HG03064 (cell line): ENCODE measurements around the gene TECPR1.
A peak's percentile ranks its signal among the peaks of the same experiment; 100 is the strongest.

Source experiments
- ATAC-seq: cut with Tn5 transposase; IDR thresholded peaks from one replicate; pipeline ENCODE4 v1.9.1; 2021; ENCODE audit warnings: low read depth; ENCODE audit not compliant: unreplicated experiment

TECPR1 gene

DNA sequence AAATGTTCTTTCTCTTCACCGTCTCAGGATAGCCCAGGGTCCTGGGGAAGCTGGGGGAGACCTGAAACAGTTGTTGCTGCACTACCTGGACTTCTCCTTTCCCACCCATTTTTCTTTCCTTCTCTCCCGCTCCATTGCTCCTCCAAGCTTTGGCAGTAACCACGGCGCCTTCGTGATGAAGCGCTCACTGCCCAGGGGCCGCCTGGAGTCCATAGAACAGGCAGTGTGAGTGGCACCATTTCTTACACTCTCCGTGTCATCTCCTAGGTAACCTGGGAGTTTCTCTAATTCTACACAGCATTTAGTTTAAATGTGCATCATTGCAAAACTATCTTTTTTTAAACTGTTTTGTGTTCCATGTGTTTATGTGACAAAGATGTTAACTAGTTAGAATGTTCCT, 81.1 kb downstream of the TECPR1 start:
- no peak for ATAC-seq

DNA sequence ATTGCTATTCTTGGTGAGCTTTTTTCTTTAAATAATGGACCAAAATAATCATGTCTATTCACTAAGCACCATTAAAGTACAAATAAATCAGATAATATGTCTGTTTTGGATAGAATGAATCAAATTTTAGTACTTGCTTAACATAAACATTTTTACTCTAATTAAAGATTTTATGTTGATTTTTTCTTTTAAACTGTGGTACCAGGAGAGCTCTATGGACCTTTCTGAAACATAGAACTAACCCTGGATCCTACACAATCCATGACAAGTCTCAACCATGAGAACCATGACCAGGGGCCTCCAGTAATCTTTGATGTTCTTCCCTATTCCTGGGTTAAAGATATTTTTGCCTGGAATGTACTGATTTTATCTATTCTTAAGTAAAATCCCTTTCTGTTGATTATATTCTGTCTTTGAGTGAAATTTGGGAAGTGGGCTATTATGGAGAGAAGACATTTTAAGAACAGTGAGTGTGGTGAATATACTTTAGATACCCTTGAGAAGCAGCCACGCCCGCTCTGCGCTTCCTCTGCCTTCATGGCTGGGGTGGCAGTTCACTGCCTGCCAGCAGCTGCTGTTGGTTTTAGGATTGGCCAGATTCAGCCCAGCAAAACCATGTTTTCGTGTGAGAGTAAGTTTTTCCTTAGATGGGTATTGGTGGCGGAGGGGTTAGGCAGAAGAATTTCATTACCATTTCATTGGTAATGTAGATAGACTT, 83.0 kb downstream of the TECPR1 start:
- no peak for ATAC-seq

DNA sequence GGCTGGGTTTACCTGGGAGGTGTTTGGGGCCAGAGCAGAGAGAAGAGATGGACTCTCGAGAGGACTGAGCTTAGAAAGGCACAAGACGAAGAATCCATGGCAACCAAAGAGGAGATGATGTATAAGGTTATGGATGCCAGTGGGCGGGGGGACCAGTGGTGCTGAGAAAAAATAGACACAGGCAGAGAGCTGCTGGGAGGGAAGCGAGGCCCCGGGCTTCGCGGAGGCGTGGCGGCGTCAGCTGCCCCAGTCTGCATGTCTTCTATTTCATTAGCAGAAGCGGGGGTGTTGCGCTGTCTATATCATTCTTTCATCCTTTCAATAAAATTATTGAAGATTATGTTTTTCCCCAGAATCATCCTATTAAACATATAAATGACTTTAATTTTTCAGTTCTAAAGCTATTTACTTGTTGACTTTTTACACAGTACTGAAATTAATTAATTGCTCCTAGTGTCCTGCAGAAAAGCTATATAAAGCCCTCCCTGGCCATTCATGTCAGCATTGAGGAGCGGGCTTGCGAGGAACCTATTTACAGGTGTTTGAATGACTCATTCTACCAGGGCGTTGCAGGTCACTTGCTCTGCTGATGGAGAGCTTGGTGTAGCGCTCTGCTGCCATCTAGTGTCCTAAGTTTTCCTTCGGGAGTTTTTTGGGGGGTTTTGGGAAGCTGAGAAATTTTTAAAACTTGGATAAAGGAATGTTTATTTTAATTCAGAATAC, 83.7 kb downstream of the TECPR1 start:
- ATAC-seq = peak; percentile 70

DNA sequence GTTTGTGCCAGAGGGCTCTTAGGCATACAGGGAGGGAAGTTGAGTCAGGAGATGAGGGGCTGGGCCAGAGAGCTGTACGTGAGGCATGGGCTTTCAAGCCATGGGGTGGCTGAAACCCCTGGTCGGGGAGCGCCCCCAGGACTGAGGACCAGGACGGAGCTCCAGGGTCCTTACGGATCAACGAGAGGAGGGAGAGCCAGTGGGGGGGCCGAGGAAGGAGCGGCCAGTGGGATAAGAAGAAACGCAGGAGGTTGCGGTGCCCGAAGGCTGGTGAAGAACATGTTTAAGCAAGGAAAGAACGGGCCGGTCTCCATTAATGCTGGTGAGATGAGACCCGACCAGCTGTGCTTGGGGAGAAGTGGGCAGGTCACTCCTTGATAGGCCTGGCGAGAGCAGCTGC, 84.4 kb downstream of the TECPR1 start:
- ATAC-seq = no peak

DNA sequence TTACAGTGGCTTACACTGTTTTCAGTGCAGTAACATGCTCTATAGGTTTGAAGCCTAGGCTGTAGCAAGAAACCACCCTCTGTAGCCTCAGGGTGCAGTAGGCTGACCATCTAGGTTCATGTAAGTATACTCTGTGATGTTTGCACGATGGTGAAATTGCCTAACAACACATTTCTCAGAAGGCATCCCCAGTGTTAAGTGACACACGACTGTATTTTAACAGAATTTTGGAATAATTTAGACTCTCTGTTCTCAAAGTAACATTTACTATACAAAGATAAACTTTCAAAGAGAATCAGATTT, 85.4 kb downstream of the TECPR1 start:
- ATAC-seq = no peak

DNA sequence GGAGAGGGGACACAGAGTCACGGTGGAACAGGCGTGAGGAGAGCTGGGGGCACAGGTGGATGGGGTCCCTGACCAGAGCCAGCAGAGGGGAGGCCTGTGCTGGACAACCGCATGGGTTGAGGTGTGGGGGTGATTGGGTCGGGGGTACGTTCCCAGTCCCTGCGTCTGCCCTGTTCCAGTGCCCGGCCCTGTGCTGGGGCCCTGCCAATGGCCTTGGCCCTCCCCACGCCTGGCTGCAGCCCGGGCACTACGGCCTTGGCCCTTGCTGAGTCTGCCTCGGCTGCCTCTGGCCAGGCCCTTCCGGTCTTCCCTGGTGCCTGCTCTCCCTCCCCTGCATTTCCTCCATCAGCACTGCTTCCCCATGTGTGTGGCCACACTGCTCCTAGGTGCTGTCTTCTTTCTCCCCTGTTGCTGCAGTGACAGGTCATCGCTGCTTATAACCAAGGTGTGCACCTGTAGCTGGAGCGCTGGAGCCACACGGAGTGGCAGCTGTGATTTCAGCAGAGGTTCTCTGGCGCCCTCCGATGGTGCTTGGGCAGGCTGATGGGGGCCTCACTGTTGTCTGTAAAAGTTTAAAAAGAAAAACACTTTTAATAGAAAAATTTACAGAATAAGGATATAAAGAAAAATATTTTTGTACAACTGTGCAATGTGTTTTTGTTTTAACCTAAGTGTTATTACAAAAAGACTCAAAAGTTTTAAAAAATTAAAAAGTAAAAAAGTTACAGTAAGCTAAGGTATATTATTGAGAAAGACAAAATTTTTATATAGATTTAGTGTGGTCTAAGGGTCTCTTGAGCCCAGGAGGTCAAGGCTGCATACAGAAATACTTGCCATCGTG, 86.0 kb downstream of the TECPR1 start:
- ATAC-seq = peak; percentile 51
